GM10847 (cell line): ENCODE measurements around the gene PIGU.

Experiments used
- POLR2A ChIP-seq: IDR thresholded peaks from 2 replicates; pipeline ENCODE4 v1.6.1; 2011; ENCODE audit not compliant: insufficient read length; ENCODE audit errors: extremely low read depth

PIGU gene

GRCh38 chr20:34683667-34684066 is 6.8 kb upstream of the PIGU start:
- no peak for TF ChIP-seq POLR2A

- no peak for TF ChIP-seq POLR2A
Observed at GRCh38 chr20:34680586-34681175, 3.8 kb upstream of the PIGU start.

DNA sequence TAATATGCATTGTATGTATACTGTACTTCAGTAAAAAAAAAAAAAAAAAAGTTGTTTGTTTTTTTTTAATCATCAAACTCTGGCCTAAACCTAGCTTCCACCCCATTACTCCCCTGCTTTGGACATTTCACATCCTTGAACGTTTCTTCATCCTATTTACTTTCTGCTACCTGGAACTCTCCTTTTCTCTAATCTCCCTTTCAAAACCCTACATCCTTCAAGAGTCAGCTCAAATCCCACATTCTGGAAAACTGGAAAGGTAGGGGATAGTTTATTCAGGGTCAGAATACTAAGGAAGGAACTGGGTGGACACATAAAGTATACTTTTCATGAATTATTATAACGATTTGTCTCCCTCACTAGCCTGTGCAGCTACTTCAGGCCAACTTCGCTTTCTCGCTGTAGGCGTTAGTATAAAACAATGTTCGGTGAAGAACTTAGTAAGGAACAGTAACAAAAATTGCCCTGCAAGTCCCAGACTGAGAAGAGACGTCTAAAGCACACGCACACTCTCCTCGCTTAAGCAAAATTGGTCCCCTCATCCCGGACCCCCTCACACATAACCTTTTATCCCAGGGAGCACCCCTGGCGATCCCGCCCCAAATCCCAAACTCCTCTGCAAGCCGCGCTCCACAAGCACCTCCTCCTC is 775 bp downstream of the PIGU start:
- TF ChIP-seq POLR2A: no peak

DNA sequence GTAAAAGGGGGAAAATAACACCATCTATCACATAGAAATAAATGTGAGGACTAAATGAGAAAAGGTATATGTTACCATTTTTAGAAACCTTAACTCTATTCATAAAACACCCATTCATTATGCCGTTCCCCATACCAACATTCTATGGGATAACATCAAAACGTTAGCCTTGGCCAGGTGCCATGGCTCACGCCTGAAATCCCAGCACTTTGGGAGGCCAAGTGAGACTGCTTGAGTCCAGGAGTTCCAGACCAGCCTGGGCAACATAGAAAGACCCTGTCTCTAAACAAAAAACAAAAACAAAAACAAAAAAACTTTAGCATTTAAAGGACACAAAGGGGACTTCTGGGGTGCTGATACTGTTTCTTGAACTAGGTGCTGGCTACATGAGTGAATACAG is 1.3 kb downstream of the PIGU start:
- TF ChIP-seq POLR2A: no peak

GRCh38 chr20:34673412-34673811 is 3.5 kb downstream of the PIGU start:
- TF ChIP-seq POLR2A: no peak

DNA sequence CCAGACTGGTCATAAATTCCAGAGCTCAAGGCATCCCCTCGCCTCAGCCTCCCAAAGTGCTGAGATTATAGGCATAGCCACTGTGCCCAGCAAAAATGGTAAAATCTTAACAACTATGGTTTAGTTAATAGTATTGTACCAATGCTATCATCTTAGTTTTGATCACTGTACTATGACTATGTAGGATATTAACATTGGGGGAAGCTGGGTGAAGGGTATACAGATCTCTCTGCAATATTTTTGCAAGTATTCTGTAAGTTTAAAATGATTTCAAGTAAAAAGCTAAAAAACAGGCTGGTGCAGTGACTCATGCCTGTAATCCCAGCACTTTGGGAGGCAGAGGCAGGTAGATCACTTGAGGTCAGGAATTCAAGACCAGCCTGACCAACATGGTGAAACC is 7.8 kb downstream of the PIGU start:
- no peak for TF ChIP-seq POLR2A

DNA sequence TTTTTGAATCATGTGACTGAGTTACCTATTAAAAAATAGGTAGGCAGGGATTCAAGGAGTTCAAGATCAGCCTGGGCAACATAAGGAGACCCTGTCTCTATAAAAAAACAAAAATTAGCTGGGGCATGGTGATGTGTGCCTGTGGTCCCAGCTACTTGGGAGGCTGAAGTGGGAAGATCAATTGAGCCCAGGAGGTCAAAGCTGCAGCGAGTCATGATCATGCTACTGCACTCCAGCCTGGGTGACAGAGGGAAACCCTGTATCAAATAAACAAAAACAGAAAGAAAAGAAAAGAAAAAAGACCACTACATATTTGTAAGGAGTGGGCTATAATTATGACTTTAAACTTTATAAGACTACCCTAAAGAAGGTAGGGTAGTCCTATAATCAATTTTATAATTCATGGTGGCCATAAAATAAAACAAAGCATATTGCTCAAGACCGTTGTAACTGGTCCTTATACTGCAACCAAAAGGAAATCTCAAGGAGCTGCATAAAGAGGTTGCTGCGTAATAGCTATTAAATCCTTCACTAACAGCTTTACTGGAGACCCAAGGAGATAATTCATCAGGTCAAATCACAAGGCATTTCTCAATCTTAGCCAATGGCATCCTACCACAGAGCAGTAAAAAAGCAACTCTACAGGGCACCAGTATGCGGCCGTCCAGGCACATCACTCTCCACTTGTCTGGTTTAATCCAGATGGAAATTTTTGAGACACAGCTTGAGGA is 13.5 kb downstream of the PIGU start:
- TF ChIP-seq POLR2A: no peak

GRCh38 chr20:34654207-34654744 is 22.6 kb downstream of the PIGU start:
- TF ChIP-seq POLR2A: no peak

- no peak for TF ChIP-seq POLR2A
Observed at GRCh38 chr20:34651200-34651599, 25.7 kb downstream of the PIGU start.

GRCh38 chr20:34647737-34648136 is 29.2 kb downstream of the PIGU start:
- TF ChIP-seq POLR2A: no peak

GRCh38 chr20:34644951-34645350 is 31.9 kb downstream of the PIGU start:
- no peak for TF ChIP-seq POLR2A

- TF ChIP-seq POLR2A: no peak
Observed at GRCh38 chr20:34644345-34644744, 32.5 kb downstream of the PIGU start.

GRCh38 chr20:34643928-34644327 is 33.0 kb downstream of the PIGU start:
- TF ChIP-seq POLR2A: no peak

DNA sequence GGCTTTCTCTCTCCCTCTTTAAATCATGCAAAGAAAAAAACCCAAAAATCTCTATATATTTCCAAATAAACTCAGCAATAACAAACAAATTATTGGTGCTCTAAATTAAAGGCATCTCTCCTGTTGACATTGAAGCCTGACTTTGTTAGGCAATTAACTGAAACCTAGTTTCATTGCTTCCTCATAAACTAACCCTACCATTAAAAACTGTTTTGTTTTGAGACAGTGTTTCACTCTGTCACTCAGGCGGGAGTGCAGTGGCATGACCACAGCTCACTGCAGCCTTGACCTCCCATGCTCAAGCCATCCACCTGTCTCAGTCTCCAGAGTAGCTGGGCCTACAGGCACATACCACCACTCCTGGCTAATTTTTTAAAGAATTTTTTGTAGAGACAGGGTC is 34.9 kb downstream of the PIGU start:
- TF ChIP-seq POLR2A: no peak

DNA sequence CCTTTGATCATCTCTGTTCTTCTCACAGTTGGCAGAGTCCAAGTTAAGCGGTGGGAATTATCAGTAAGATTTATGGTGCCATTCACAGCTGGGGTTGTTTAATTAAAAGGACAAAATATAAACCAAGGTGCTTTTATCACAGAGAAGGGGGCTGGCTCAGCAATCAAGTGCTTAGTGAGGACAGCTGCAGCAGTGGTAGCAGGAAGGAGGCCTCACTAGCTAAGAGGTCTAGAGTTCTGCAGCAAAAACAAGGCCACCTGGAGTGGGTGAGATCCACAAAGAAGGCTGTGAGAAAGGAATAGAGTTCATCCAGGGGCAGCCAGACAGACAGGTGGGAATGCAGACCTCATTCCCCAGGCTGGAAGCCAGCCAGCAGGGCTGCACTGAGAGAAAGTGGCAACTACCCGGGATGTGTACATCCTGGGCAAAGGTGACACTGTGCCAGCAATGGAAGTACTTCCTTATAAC is 37.1 kb downstream of the PIGU start:
- TF ChIP-seq POLR2A: no peak

- TF ChIP-seq POLR2A: no peak
Observed at GRCh38 chr20:34638532-34638931, 38.4 kb downstream of the PIGU start.
